GM18498 (cell line): ENCODE results near the gene ZNF555.
"Not testable (repeated sequence)": the region's sequence is repeated elsewhere in the genome, so short reads cannot be mapped to it uniquely, and the experiment has no call there.

Experiments used
- ATAC-seq: cut with Tn5 transposase; IDR thresholded peaks from one replicate; pipeline ENCODE4 v1.9.1; 2021; ENCODE audit warnings: mild to moderate bottlenecking, moderate library complexity; ENCODE audit not compliant: unreplicated experiment

The ZNF555 gene

DNA sequence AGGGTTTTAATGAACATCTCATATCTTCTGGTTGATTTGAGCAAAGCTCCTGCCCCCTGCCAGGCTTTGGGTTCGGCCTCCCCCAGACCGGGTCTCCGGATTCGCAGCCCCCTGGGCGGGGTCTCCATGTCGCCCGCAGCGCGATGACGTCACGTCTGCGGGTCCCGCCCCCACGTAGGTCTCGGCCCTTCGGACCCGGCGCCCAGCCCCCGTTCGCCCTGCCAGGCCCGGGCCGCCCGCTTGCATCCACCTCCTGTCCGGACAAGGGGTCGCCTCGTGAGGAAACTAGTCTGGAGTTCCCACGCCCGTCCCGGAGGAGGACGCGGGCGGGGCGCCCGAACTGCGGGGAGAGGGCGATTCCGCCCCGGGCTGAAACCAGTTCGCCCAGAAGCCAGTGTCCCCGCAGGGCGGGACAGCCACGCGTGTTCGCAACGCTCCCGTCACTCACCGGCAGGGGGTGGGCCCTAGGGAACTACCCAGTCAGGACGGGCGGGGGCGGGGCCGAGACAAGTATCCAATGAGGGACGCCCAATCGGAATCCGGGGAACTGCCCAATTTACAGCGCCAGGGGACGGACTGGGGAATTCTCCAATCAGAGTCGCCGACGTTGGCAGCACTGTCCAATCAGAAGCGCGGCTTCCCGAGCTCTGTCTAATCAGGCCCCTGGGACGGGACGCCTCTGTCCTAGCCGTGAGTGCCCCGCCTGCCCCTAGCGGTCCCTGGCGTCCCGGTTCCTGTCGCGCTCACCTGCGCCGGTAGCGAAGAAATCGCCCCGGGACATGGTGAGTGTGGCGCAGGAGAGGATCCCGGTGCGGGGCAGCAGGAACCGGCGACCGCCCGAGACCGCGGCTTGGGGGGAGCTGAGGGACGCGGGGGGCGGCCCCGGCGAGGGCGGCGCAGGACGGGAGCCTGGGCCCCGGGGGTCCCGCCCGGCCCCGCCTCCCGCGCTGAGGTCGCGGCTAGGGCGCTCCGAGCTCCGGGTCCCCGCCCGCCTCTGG lies at the start of gene ZNF555:
Gene ZNF555, plus strand, starts transcription at position 682 of the 998 bp plus-strand sequence. Its CDS starts 98 bp downstream, at position 780.
- peak; percentile 89 for ATAC-seq

DNA sequence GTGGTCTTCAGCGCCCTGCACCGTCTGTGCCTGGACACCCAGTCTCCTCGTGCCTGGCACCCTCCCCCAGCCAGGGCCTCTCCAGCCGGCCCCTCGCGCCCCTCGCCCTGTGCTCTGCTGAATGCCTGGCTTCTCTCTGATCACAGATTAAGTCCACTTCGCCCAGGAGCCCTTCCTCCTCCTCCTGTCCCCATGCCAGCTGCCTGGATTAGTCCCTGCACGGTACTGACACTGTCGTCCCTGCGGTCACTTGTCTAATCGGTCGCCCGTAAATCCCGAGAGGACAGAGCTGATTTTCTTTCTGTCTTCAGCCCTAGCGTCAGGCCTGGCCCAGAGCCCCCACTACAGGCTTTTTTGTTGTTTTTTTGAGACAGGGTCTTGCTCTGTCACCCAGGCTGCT lies 49.4 kb upstream of the ZNF555 start:
- no peak for ATAC-seq

DNA sequence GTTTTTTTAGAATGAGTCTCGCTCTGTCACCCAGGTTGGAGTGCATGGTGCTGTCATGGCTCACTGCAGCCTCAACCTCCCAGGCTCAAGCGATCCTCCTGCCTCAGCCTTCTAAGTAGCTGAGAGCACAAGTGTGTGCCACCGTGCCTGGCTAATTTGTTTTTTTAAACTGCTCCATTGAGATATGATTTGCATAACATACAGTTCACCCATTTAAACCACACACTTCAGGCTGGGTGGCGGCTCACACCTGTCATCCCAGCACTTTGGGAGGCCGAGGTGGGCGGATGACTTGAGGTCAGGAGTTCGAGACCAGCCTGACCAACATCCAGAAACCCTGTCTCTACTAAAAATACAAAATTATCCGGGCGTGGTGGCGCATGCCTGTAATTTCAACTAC lies 48.6 kb upstream of the ZNF555 start:
- not testable (repeated sequence) for ATAC-seq

DNA sequence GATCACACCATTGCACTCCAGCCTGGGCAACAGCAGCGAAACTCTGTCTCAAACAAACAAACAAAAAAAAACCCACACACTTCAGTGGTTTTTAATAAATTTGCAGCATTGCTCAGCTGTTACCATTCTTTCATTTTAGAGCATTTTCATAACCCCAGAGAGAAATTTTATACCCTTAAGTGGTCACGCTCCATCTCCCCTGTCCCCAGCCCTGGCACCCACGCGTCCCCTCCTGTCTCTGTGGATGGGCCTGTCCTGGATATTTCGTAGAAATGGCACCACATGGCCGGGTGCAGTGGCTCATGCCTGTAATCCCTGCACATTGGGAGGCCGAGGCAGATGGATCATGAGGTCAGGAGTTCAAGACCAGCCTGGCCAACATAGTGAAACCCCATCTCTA lies 48.1 kb upstream of the ZNF555 start:
- no peak for ATAC-seq

DNA sequence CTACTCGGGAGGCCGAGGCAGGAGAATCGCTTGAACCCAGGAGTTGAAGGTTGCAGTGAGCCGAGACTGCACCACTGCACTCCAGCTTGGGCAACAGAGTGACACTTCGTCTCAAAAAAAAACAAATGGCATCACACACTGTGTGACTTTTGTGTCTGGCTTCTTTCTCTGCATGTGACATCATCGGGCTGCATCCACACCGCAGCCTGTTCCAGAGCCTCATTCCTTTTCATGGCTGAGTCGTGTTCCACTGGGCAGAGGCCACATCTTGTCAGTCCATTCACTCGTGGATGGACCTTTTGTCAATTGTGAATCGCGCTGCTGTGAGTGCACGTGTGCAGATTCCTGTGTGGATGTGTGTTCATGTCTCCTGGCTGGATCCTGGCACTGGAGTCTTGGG lies 47.7 kb upstream of the ZNF555 start:
- no peak for ATAC-seq

DNA sequence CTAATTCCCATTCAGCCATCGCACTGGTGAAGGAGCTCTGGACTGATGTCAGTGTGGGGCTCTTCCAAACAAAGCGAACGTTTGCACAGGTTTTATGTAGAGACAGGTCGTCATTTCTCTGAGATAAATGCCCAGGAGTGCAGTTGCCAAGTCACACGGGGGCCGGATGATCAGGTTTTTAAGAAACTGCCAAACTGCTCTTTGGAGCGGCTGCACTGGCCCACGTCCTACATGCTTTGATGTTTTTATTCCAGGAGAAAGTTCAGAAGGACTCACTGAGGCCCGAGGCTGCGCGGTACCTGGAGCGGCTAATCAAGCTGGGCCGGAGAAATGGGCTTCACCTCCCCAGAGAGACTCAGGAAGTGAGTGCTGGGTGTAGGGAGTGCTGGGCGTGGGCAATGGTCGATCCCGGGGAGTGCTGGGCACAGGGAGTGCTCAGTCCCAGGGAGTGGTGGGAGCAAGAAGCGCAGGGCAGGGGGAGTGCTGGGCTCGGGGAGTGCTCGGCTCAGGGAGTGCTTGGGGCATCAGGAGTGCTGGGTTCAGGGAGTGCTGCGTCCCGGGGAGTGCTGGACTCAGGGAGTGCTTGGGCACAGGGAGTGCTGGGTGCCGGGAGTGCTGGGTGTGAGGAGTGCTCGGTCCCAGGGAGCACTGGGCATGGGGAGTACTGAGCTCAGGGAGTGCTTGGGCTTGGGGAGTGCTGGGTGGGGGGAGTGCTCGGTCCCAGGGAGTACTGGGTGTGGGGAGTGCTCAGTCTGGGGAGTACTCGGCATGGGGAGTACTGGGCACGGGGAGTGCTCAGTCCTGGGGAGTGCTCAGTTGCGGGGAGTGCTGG lies 45.2 kb upstream of the ZNF555 start:
- no peak for ATAC-seq

DNA sequence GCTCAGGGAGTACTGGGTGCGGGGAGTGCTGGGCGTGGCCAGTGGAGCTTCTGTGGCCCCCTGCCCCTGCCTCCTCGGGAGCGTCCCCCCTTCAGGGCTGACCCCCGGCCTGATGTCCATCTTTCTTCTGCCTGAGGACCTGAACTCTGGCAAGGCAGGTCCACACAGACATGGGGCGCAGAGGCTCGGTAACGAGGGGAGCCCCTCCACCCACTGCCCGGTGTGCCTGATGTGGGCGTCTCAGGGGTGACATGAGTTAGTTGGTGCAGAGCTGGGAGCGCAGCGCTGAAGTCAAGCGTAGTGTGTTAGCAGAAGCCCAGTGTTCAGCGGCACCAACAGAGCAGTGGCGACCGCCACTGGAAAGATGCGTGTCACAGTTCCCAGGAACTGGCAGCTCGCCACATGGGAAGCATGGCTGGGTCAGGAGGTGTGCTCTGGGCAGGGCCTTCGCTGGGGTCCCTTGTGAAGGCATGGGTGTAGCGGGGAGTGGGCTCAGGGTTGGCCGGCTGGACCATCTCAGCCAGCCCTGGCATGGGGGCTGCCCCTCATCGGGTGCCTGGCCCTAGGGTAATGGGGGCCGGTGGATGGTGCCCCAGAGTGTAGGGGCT lies 44.5 kb upstream of the ZNF555 start:
- ATAC-seq = no peak

DNA sequence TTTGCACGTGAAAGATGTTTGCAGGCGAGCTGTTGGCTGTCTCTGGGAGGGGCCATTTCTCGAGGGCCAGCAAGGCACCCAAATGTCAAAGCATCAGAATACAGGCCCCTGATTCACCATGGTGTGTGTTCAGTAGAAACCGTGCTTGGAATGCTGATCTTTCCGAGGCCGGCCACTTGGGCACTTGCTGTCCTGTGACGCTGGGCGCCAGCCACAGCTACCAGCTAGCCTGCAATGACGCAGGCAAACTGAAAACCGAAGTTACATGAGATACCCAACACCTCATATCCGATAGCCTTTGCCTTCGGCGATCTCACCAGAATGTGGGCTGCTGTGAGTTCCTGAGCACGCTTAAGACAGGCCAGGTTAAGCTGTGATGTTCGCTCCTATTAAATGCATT lies 44.0 kb upstream of the ZNF555 start:
- ATAC-seq = no peak

DNA sequence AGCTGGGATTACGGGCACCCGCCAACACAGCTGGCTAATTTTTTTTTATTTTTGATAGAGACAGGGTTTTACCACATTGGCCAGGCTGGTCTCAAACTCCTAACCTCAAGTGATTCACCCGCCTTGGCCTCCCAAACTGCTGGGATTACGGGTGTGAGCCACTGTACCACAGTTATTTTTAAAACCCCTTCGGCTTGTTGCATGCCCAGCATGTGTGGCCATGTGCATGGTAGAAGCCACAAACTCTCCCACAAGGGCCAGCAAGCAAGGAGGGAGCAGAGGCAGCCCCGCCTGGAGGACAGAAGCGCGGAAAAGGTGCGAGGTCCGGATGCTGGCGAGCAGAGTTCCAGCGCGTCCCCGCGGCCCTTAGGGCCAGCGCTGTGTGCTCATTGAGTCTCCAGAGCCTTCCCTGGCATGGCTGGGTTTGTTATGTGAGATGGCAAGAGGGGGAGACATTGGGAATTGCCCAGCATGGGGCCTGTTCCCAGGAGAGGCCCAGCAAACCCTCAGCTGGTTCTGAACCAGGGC lies 43.1 kb upstream of the ZNF555 start:
- ATAC-seq = no peak

DNA sequence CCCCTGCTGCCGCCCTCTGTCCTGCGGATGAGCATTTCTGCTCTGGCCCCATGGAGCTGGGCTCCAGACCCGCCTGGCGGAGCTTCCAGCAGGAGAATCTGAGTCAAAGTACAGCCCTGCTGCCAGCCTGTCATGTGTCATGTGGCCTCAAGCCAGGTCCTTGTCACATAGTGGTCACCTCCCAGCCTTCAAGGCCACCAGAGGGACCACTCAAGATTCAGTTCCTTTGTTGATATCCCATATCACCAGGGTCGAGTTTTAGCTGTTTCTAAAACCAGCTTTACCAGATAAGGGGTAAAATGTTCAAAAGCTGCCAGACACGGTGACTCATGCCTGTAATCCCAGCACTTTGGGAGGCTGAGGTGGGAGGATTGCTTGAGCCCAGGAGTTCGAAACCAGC lies 42.5 kb upstream of the ZNF555 start:
- ATAC-seq = no peak

DNA sequence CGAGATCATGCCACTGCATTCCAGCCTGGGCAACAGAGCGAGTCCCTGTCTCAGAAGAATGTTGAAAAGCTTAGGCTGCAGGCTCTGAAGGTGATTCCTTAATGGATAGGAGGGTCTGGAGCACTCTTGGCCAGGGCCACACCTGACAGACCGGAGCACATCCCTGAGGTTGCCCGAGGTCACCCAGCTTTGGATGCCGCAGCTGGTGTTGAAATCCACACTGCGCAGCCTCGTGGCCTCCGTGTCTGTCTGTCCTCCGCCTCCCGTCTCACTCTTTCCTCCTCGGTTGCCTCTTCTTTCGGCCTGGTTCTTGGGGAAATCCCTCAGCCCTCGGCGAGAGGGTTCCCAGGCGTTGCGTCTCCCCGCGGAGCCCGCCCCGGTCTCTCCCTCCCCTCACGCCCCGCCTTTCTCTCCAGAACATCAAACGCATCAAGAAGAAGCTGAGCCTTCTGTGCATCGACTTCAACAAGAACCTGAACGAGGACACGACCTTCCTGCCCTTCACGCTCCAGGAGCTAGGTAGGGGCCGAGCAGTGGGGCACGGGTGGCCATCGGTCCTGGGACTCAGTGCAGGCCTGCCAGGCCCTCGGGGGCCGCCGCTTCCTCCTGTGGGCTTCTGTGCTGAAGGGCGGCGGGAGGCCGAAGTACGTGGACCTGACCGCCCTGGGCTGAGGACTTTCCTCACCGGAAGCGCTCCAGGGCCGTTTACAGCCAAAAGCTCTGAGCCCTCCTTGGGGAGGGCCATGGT lies 41.8 kb upstream of the ZNF555 start:
- ATAC-seq = no peak

DNA sequence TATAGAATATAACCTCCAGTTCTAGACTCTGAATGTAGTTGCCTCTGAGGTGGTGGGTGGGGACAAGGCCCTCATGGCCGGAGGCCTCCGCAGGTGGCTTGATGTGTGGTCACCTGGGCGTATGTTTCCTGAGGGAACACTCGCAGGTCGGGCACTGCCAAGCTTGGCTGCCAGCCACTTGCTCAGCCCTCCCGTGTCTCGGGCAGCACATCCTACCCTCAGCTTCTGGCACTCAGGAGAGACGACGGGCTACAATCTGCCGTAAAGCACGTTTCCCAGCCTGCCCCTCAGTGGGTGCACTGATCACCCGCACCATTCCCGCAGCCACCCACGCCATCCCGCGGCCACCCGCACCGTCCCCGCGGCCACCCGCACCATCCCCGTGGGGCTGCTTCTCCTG lies 40.8 kb upstream of the ZNF555 start:
- no peak for ATAC-seq

DNA sequence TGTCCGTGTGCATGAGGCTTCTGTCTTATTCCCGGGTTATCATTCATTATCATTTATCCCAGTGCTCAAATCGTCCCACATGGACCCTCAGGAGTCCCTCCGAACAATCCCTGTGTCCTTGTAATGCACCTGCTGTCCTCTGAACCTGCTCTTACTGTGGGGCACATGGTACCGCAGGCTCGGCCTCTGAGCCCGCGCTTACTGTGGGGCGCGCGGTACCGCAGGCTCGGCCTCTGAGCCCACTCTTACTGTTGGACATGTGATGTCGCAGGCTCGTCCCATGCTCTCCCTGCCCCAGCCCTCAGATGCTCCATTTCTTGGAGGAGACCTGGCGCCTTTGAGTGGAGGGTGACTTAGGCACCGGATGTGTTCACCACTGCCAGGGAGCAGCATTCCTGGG lies 38.4 kb upstream of the ZNF555 start:
- ATAC-seq = no peak

DNA sequence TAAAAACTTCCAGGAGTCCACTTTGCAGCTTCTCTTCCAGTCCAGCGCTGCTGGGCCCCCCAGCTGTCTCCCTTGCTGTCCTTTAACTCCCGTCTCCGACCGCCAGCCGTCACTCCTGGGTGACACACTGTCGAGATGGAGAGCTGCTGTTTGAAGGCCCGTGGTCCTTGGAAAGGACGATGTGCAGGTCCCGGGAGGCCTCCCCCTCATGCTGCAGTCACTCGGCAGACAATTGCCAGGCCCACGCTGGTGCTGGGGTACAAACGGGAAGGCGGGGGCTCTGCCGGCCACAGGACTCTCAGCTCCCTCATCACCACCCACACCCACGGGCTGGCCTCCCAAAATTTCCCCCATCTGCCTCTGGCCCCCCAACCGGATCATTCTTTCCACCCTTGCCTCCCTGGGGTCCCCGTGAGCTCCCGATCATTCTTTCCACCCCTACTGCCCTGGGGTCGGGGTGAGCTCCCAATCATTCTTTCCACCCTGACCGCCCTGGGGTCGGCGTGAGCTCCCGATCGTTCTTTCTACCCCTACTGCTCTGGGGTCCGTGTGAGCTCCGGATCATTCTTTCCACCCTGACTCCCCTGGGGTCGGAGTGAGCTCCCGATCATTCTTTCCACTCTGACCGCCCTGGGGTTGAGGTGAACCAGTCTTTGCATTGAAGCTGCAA lies 37.7 kb upstream of the ZNF555 start:
- ATAC-seq = no peak

DNA sequence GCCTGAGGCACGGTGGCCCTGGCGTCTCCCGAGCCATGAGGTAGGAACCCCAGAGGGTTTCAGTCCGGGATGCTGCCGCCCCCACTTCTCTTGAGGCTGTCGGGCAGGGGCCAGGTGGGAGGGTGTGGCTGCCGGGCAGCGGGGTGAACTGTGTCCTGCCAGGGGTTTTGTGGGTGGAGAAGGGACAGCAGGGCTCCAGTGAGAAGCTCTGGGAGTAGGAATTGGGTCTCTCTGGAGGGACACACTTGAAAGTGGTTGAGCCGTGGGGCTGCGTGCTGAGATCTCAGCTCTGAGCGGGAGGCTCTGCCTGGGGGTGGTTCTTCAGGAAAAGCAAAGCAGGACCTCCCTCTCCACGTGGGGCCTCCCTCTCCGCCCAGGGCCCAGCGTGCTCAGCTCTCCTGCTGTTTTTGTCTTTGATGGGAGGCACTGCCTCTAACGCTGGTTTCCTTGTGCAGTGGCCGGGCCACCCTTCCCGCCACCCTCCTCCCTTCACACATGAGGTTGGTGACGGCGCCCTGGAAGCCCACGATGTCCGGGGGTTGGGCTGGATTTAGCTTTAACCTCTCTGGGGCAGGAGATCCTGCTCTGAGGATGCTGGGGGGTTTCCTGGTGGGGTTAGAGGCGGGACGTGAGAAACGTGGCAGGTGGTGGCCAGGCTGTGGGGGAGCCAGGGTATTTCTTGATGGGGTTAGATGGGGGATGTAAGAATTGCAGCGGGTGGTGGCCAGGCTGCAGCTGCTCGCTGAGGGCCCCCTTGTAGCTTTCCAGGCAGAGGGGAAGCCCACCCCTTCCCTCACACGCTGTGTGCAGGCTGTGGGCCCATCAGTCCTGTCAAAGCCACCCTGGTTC lies 36.9 kb upstream of the ZNF555 start:
- ATAC-seq = no peak

DNA sequence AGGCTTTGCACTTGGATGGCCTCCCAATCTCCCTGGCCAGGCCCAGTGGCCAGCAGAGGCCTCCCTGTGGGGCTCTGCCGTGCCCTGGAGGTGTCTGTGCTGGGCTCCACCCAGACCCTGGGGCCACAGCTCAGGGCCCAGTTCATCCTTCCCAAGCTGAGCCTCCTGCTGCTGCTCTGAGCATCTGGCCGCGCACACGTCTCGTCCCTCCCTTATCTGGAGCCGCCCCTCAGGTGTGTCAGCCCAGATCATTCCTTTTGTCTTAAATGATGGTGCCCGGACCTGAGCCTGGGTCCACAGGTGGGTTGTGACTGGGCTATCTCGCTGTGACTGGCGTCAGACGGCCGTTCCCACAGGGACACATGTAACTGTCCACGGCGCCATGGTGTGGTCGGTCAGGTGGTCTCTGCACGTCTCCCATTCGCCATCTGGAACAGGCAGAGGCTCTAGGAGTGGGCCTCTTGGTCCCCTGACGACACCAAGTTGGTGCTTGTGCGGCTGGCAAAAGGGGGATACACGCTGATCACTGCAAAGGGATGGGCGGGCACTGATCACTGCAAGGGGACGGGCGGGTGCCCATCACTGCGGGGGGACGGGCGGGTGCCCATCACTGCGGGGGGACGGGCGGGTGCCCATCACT lies 35.9 kb upstream of the ZNF555 start:
- ATAC-seq = no peak

DNA sequence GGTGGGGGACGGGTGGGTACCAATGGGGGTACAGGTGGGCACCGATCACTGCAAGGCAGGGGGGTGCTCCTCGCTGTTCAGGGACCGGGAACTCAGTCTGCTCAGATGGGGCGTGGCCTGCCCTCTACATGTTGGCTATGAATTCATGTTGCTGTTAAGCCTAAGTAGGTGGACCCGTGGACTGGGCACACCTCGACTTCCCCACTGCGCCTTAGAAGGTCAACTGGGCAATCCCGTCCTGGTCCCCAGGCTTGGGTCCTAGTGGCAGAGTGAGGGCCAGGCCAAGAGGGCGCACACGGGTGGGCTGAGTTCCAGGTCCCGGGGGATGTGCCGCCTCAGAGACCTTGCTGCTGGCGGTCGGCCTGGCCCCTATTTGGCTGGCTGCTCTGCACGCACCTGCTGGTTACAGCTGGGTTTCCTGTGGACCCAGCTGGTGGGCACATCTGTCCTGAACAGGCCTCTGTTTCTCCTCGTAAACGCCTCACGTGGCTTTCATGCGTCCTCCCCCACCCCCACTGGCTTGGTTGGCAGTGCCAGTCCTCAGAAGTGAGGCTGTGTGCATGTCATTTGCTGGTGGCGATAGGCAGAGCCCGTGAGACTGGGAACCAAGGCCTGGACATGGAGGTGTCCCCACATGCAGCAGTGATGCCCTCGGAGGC lies 35.2 kb upstream of the ZNF555 start:
- ATAC-seq = no peak
